Neuronal stem cell (in vitro differentiated cells): Measurements from ENCODE around the gene SGSM2.

ENCODE experiments used
- DNase-seq: peaks from one replicate; pipeline ENCODE4 v3.0.0-alpha.2; 2013; ENCODE audit warnings: low spot score
- H2AFZ ChIP-seq: one replicate; pipeline ENCODE4 v1.6.1; 2013; ENCODE audit warnings: mild to moderate bottlenecking, low read length, inconsistent platforms
- H2AK5ac ChIP-seq: 2 replicates; pipeline ENCODE4 v1.6.1; 2013; ENCODE audit warnings: low read depth, mild to moderate bottlenecking, inconsistent platforms, low read length, moderate library complexity, mixed read lengths
- H2BK120ac ChIP-seq: 2 replicates; pipeline ENCODE4 v1.6.1; 2013; ENCODE audit warnings: low read depth, mild to moderate bottlenecking, inconsistent platforms, low read length, moderate library complexity, mixed read lengths
- H2BK12ac ChIP-seq: one replicate; pipeline ENCODE4 v1.6.1; 2013; ENCODE audit warnings: low read length, inconsistent platforms
- H2BK15ac ChIP-seq: 2 replicates; pipeline ENCODE4 v1.6.1; 2013; ENCODE audit warnings: mild to moderate bottlenecking, low read length, inconsistent platforms, mixed read lengths
- H2BK5ac ChIP-seq: one replicate; pipeline ENCODE4 v1.6.1; 2013; ENCODE audit warnings: inconsistent platforms, mild to moderate bottlenecking, low read length, moderate library complexity
- H3K14ac ChIP-seq: one replicate; pipeline ENCODE4 v1.6.1; 2013; ENCODE audit warnings: low read length, inconsistent platforms
- H3K18ac ChIP-seq: 2 replicates; pipeline ENCODE4 v1.6.1; 2013; ENCODE audit warnings: low read length, inconsistent platforms
- H3K23ac ChIP-seq: 2 replicates; pipeline ENCODE4 v1.6.1; 2013; ENCODE audit warnings: low read depth, mild to moderate bottlenecking, mixed read lengths, low read length, inconsistent platforms; ENCODE audit not compliant: poor library complexity
- H3K27ac ChIP-seq: replicated peaks from 3 replicates; pipeline ENCODE4 v1.5.1; 2013; ENCODE audit warnings: low read length, inconsistent platforms
- H3K27me3 ChIP-seq, 3 experiments: 2 replicates each; pipeline ENCODE4 v1.6.1; 2013; ENCODE audit warnings: low read length in 3 of 3, mild to moderate bottlenecking in 2 of 3, inconsistent platforms in 1 of 3, low read depth in 1 of 3, mixed read lengths in 1 of 3, moderate library complexity in 1 of 3; ENCODE audit not compliant: control insufficient read depth in 3 of 3, insufficient read depth in 3 of 3
- H3K36me3 ChIP-seq, 2 donors: replicated peaks in 1 of 2; 2 replicates each; pipeline ENCODE4 v1.6.1; 2013; ENCODE audit warnings: low read length in 2 of 2; ENCODE audit not compliant: control insufficient read depth in 2 of 2, insufficient read depth in 2 of 2
- H3K4ac ChIP-seq: 2 replicates; pipeline ENCODE4 v1.6.1; 2013; ENCODE audit warnings: inconsistent platforms, mild to moderate bottlenecking, low read length, moderate library complexity
- H3K4me1 ChIP-seq, 2 donors: 1 replicate in 1 of 2; 2 replicates in 1 of 2; pipeline ENCODE4 v1.6.1; 2013; ENCODE audit warnings: low read length in 2 of 2, low read depth in 1 of 2; ENCODE audit not compliant: control insufficient read depth in 2 of 2, insufficient read depth in 1 of 2
- H3K4me2 ChIP-seq: one replicate; pipeline ENCODE4 v1.6.1; 2013; ENCODE audit warnings: mild to moderate bottlenecking, low read length, inconsistent platforms; ENCODE audit not compliant: insufficient read depth, poor library complexity, severe bottlenecking
- H3K4me3 ChIP-seq, 2 donors: 2 replicates each; pipeline ENCODE4 v1.5.1; 2013; ENCODE audit warnings: low read length in 2 of 2, mild to moderate bottlenecking in 2 of 2, inconsistent platforms in 1 of 2, moderate library complexity in 1 of 2
- H3K79me1 ChIP-seq: one replicate; pipeline ENCODE4 v1.6.1; 2013; ENCODE audit warnings: low read depth, mild to moderate bottlenecking, inconsistent platforms, low read length, moderate library complexity
- H3K9ac ChIP-seq: one replicate; pipeline ENCODE4 v1.6.1; 2013; ENCODE audit warnings: mild to moderate bottlenecking, low read depth, low read length, inconsistent platforms; ENCODE audit not compliant: poor library complexity
- H3K9me3 ChIP-seq, 2 donors: replicated peaks in 1 of 2; 2 replicates each; pipeline versions ENCODE3 to v1.6.1; 2013; ENCODE audit warnings: low read length in 2 of 2, mild to moderate bottlenecking in 2 of 2, inconsistent platforms in 1 of 2, low read depth in 1 of 2, mixed read lengths in 1 of 2, moderate library complexity in 1 of 2; ENCODE audit not compliant: control insufficient read depth in 2 of 2, insufficient read depth in 1 of 2
- H4K8ac ChIP-seq: one replicate; pipeline ENCODE4 v1.6.1; 2013; ENCODE audit warnings: low read depth, mild to moderate bottlenecking, inconsistent platforms, low read length, moderate library complexity
- H4K91ac ChIP-seq: one replicate; pipeline ENCODE4 v1.6.1; 2013; ENCODE audit warnings: low read length, low read depth, mild to moderate bottlenecking, inconsistent platforms; ENCODE audit not compliant: poor library complexity
- WGBS, 2 donors: extraction: QIAGEN DNeasy Blood & Tissue Kit; methylation state at CpG; one replicate each; pipeline ENCODE4 v1.1.7; 2013; ENCODE audit warnings: missing lambda C conversion rate in 2 of 2, mixed read lengths in 1 of 2; ENCODE audit not compliant: insufficient read length in 2 of 2, insufficient replicate concordance in 1 of 2; ENCODE audit errors: extremely low coverage in 2 of 2; 5-methylcytosine and 5-hydroxymethylcytosine counted together

Gene SGSM2

DNA sequence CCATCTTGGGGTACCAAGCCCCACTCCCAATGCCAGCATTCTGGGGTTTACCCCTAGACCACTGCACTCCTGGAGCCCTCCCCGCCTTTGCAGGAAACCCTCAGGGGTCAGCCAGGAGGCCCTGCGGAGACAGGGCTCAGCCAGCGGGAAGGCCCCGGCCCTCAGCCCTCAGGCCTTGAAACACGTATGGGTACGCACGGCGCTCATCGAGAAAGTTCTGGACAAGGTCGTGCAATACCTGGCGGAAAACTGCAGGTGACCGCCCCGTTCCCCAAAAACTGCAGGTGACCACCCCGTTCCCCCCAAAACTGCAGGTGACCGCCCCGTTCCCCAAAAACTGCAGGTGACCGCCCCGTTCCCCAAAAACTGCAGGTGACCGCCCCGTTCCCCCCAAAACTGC, 24.7 kb downstream of the SGSM2 start:
- Histone ChIP-seq H4K8ac (no peak overlapping the region), H2AFZ (no peak overlapping the region), H3K4me2 (no peak overlapping the region), H3K27ac (no peak overlapping the region), H4K91ac (no peak overlapping the region), H3K4me1 (no peaks in the 10 kb centered on the region), H3K36me3 (peaks cover 39 to 64% of the 10 kb centered on the region in 2 donors), H3K27me3 (no peaks in the 10 kb centered on the region), H3K9ac (no peak overlapping the region), H3K9me3 (peaks cover 0 to 4% of the 10 kb centered on the region in 2 donors), H3K4me3 (no peak overlapping the region), H2BK12ac (no peak overlapping the region), H2AK5ac (no peak overlapping the region), H3K79me1 (peaks cover 4% of the 10 kb centered on the region), H2BK120ac (no peak overlapping the region), H3K14ac (no peak overlapping the region), H3K4ac (no peak overlapping the region), H2BK5ac (peak overlapping the region; percentile 30), H3K23ac (no peak overlapping the region), H2BK15ac (no peak overlapping the region), H3K18ac (no peak overlapping the region)
- WGBS, 2 donors = no CpG with 5 or more reads among the region's 20 CpGs
- no peak for DNase-seq

DNA sequence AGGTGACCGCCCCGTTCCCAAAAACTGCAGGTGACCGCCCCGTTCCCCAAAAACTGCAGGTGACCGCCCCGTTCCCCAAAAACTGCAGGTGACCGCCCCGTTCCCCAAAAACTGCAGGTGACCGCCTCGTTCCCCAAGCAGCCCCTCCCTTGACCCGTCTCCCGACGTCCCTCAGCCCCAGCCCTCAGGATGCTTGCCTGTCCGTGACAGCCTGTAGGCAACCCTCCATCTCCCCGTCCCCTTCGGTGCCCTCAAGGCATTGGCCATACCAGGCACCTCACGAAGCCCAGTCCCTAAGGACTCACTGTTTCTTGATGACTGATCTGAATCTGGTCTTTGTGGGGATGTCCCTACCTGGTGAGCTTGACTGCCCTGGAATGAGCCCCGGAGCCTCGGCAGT, 25.1 kb downstream of the SGSM2 start:
- no CpG with 5 or more reads among the region's 19 CpGs for WGBS, 2 donors
- H3K27me3 ChIP-seq = no peaks in the 10 kb centered on the region
- no peak overlapping the region for H2BK15ac ChIP-seq
- no peak overlapping the region for H2BK120ac ChIP-seq
- no peak overlapping the region for H2AFZ ChIP-seq
- DNase-seq = no peak
- H3K9me3 ChIP-seq = peaks cover 0 to 4% of the 10 kb centered on the region in 2 donors
- no peaks in the 10 kb centered on the region for H3K4me1 ChIP-seq
- no peak overlapping the region for H4K8ac ChIP-seq
- H2BK5ac ChIP-seq = peak overlapping the region; percentile 72
- no peak overlapping the region for H3K4ac ChIP-seq
- H4K91ac ChIP-seq = no peak overlapping the region
- peaks cover 4% of the 10 kb centered on the region for H3K79me1 ChIP-seq
- no peak overlapping the region for H3K14ac ChIP-seq
- H3K36me3 ChIP-seq = peaks cover 39 to 63% of the 10 kb centered on the region in 2 donors
- no peak overlapping the region for H2BK12ac ChIP-seq
- no peak overlapping the region for H2AK5ac ChIP-seq
- H3K4me2 ChIP-seq = no peak overlapping the region
- peak overlapping the region in 1 of 2 donors; percentile 16 for H3K4me3 ChIP-seq
- no peak overlapping the region for H3K27ac ChIP-seq
- no peak overlapping the region for H3K23ac ChIP-seq
- H3K9ac ChIP-seq = no peak overlapping the region
- H3K18ac ChIP-seq = no peak overlapping the region

DNA sequence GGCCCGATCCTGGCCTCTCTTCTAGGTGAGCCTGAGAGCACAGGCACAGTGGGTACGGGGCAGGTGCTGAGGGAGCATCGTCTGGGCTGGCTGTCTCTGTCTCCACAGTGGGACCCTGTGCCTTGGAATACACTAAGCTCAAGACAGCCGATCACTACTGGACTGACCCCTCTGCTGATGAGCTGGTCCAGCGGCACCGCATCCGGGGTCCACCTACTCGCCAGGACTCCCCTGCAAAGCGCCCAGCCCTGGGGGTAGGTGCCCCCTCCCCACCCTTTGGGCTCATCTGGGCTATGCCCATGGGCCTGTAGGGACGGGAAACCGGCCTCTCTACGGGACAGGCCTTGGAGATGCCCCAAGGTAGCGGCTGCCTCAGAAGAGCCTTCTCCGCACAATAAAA, 25.6 kb downstream of the SGSM2 start:
- H3K4me2 ChIP-seq = no peak overlapping the region
- H3K4me1 ChIP-seq = no peaks in the 10 kb centered on the region
- H3K4ac ChIP-seq = no peak overlapping the region
- H3K18ac ChIP-seq = no peak overlapping the region
- no peak overlapping the region for H4K8ac ChIP-seq
- H3K4me3 ChIP-seq = peak overlapping the region in 1 of 2 donors; percentile 16
- H3K23ac ChIP-seq = peak overlapping the region; percentile 71
- H3K9ac ChIP-seq = no peak overlapping the region
- peaks cover 0 to 4% of the 10 kb centered on the region in 2 donors for H3K9me3 ChIP-seq
- no peak overlapping the region for H2AFZ ChIP-seq
- no peak overlapping the region for H2BK15ac ChIP-seq
- H2AK5ac ChIP-seq = no peak overlapping the region
- H3K14ac ChIP-seq = no peak overlapping the region
- H3K27me3 ChIP-seq = no peaks in the 10 kb centered on the region
- H2BK5ac ChIP-seq = peak overlapping the region; percentile 72
- peaks cover 42 to 61% of the 10 kb centered on the region in 2 donors for H3K36me3 ChIP-seq
- peaks cover 3% of the 10 kb centered on the region for H3K79me1 ChIP-seq
- H4K91ac ChIP-seq = no peak overlapping the region
- no peak overlapping the region for H2BK120ac ChIP-seq
- H2BK12ac ChIP-seq = no peak overlapping the region
- no CpG with 5 or more reads among the region's 14 CpGs for WGBS, 2 donors
- no peak overlapping the region for H3K27ac ChIP-seq
- no peak for DNase-seq

DNA sequence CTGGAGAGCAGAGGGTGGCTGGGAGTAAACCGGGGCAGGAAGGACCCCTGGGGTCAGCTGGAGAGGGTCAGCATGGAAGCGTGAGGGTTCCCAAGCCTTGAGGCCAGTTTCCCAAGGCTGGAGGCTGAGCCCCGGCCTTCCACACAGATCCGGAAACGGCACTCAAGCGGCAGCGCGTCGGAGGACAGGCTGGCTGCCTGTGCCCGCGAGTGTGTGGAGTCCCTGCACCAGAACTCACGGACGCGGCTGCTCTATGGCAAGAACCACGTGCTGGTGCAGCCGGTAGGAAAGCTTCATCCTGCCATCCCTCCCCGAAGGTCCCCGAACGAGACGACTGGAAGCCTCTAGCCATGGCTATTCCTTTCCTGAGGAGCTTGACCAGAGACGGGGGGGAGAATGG, 26.0 kb downstream of the SGSM2 start:
- H4K8ac ChIP-seq = no peak overlapping the region
- no peak overlapping the region for H2BK15ac ChIP-seq
- no peak overlapping the region for H2AFZ ChIP-seq
- H3K9me3 ChIP-seq = peaks cover 0 to 4% of the 10 kb centered on the region in 2 donors
- no peak overlapping the region for H3K4me2 ChIP-seq
- no peak overlapping the region for H3K18ac ChIP-seq
- DNase-seq = no peak
- H3K27ac ChIP-seq = no peak overlapping the region
- H3K14ac ChIP-seq = no peak overlapping the region
- H3K4me3 ChIP-seq = no peak overlapping the region
- no peaks in the 10 kb centered on the region for H3K27me3 ChIP-seq
- peak overlapping the region; percentile 70 for H3K9ac ChIP-seq
- WGBS, 2 donors = no CpG with 5 or more reads among the region's 21 CpGs
- no peak overlapping the region for H2BK12ac ChIP-seq
- H2AK5ac ChIP-seq = no peak overlapping the region
- peaks cover 42 to 56% of the 10 kb centered on the region in 2 donors for H3K36me3 ChIP-seq
- H3K23ac ChIP-seq = peak overlapping the region; percentile 40
- H3K4ac ChIP-seq = no peak overlapping the region
- H2BK120ac ChIP-seq = no peak overlapping the region
- H3K79me1 ChIP-seq = peaks cover 2% of the 10 kb centered on the region
- H4K91ac ChIP-seq = no peak overlapping the region
- no peak overlapping the region for H2BK5ac ChIP-seq
- no peaks in the 10 kb centered on the region for H3K4me1 ChIP-seq
